IMR-90 (cell line): ENCODE measurements around the gene ZNF747. TPM values are rescaled to one million over a fixed set of nuclear protein-coding genes. Genes with fewer than 3 reads are reported as not detected.
"Not testable (repeated sequence)": the region's sequence is repeated elsewhere in the genome, so short reads cannot be mapped to it uniquely, and the experiment has no call there.

ENCODE experiments used
- ATAC-seq: fragments of 200-7000 bp; cut with Tn5 transposase; 2 replicates; pipeline ENCODE4 v1.9.1; 2020; ENCODE audit warnings: low read depth, mild to moderate bottlenecking, moderate library complexity
- BruUV-seq: library from RNA; stranded (reverse); fragments of 400-500 nt; replicated peaks from 2 replicates; lab custom pipeline; 2021; lab: Mats Ljungman, UMichigan
- CTCF ChIA-PET: fragments of 300-600 bp; formaldehyde crosslinking; extraction: SDS; loops from one replicate; lab custom pipeline; 2021; ENCODE audit warnings: antibody characterized with exemption; lab: Yijun Ruan, JAX
- POLR2A ChIA-PET: fragments of 300-600 bp; sonication (Branson Sonifier 250); formaldehyde crosslinking; loops from one replicate; lab custom pipeline; 2022; ENCODE audit warnings: antibody characterized with exemption; ENCODE audit not compliant: unreplicated experiment; lab: Charles Lee
- DNase-seq: peaks from one replicate; pipeline ENCODE4 v3.0.0; 2013
- H2AFZ ChIP-seq: replicated peaks from 2 replicates; pipeline ENCODE3; 2013; ENCODE audit warnings: low read length, mild to moderate bottlenecking; ENCODE audit not compliant: poor library complexity
- H2AK5ac ChIP-seq: 2 replicates; pipeline ENCODE4 v1.6.1; 2013; ENCODE audit warnings: low read depth, low read length, inconsistent platforms
- H2AK9ac ChIP-seq: replicated peaks from 2 replicates; pipeline ENCODE3; 2013; ENCODE audit warnings: mild to moderate bottlenecking, low read depth, low read length, moderate library complexity; ENCODE audit not compliant: poor library complexity
- H2BK120ac ChIP-seq: 2 replicates; pipeline ENCODE4 v1.6.1; 2013; ENCODE audit warnings: low read depth, low read length, inconsistent platforms
- H2BK15ac ChIP-seq: 3 replicates; pipeline ENCODE4 v1.6.1; 2013; ENCODE audit warnings: low read depth, low read length, inconsistent platforms
- H2BK20ac ChIP-seq: 2 replicates; pipeline ENCODE4 v1.6.1; 2013; ENCODE audit warnings: low read depth, mild to moderate bottlenecking, inconsistent platforms, low read length, moderate library complexity
- H2BK5ac ChIP-seq: 2 replicates; pipeline ENCODE4 v1.6.1; 2013; ENCODE audit warnings: mild to moderate bottlenecking, low read depth, low read length, inconsistent platforms; ENCODE audit not compliant: poor library complexity, severe bottlenecking
- H3K14ac ChIP-seq: replicated peaks from 2 replicates; pipeline ENCODE4 v1.6.1; 2013; ENCODE audit warnings: low read depth, low read length, inconsistent platforms
- H3K18ac ChIP-seq: 2 replicates; pipeline ENCODE4 v1.6.1; 2013; ENCODE audit warnings: low read depth, low read length, control low read depth
- H3K23ac ChIP-seq: 2 replicates; pipeline ENCODE4 v1.6.1; 2013; ENCODE audit warnings: low read depth, low read length, inconsistent platforms
- H3K27ac ChIP-seq: 2 replicates; pipeline ENCODE4 v1.5.1; 2013; ENCODE audit warnings: mild to moderate bottlenecking, control low read depth, low read length; ENCODE audit not compliant: insufficient read depth
- H3K27me3 ChIP-seq: 2 replicates; pipeline ENCODE4 v1.6.1; 2013; ENCODE audit warnings: low read length; ENCODE audit not compliant: control insufficient read depth, insufficient read depth
- H3K36me3 ChIP-seq: 2 replicates; pipeline ENCODE4 v1.6.1; 2013; ENCODE audit warnings: low read length, mixed read lengths; ENCODE audit not compliant: control insufficient read depth, insufficient read depth
- H3K4ac ChIP-seq: 2 replicates; pipeline ENCODE4 v1.6.1; 2013; ENCODE audit warnings: low read depth, low read length, inconsistent platforms
- H3K4me1 ChIP-seq: 2 replicates; pipeline ENCODE4 v1.6.1; 2013; ENCODE audit warnings: low read length, mixed read lengths; ENCODE audit not compliant: control insufficient read depth, insufficient read depth
- H3K4me2 ChIP-seq: 2 replicates; pipeline ENCODE4 v1.6.1; 2013; ENCODE audit warnings: low read depth, mild to moderate bottlenecking, control low read depth, low read length, moderate library complexity
- H3K4me3 ChIP-seq: 2 replicates; pipeline ENCODE4 v1.5.1; 2013; ENCODE audit warnings: low read depth, mild to moderate bottlenecking, control low read depth, low read length, moderate library complexity; ENCODE audit not compliant: insufficient read depth
- H3K56ac ChIP-seq: 2 replicates; pipeline ENCODE4 v1.6.1; 2013; ENCODE audit warnings: low read length, inconsistent platforms; ENCODE audit not compliant: insufficient read depth; ENCODE audit errors: extremely low read depth
- H3K79me1 ChIP-seq, 2 experiments: 2 replicates each; pipeline ENCODE4 v1.6.1; 2013; ENCODE audit warnings: low read length in 2 of 2, inconsistent platforms in 1 of 2, low read depth in 1 of 2
- H3K9ac ChIP-seq: 2 replicates; pipeline ENCODE4 v1.6.1; 2013; ENCODE audit warnings: low read depth, low read length, control low read depth
- H3K9me1 ChIP-seq: 2 replicates; pipeline ENCODE4 v1.6.1; 2013; ENCODE audit warnings: low read length, inconsistent platforms; ENCODE audit not compliant: insufficient read depth
- H3K9me3 ChIP-seq: 2 replicates; pipeline ENCODE4 v1.6.1; 2013; ENCODE audit warnings: low read length; ENCODE audit not compliant: control insufficient read depth, insufficient read depth
- H4K20me1 ChIP-seq: 2 replicates; pipeline ENCODE4 v1.6.1; 2013; ENCODE audit warnings: low read length, inconsistent platforms; ENCODE audit not compliant: insufficient read depth
- H4K5ac ChIP-seq: 2 replicates; pipeline ENCODE4 v1.6.1; 2013; ENCODE audit warnings: mild to moderate bottlenecking, low read depth, low read length, control low read depth
- H4K8ac ChIP-seq, 2 experiments: 2 replicates each; pipeline ENCODE4 v1.6.1; 2013; ENCODE audit warnings: low read depth in 2 of 2, low read length in 2 of 2, control low read depth in 1 of 2, inconsistent platforms in 1 of 2
- H4K91ac ChIP-seq: 2 replicates; pipeline ENCODE4 v1.6.1; 2013; ENCODE audit warnings: low read depth, low read length, inconsistent platforms; ENCODE audit not compliant: insufficient read depth
- WGBS, 2 experiments: methylation state at CpG; one replicate each; pipeline versions ENCODE4 v1.1.5 to v1.1.7; 2013; ENCODE audit warnings: missing lambda C conversion rate in 2 of 2; ENCODE audit not compliant: insufficient read length in 1 of 2; ENCODE audit errors: extremely low coverage in 2 of 2; 5-methylcytosine and 5-hydroxymethylcytosine counted together
- dilution Hi-C: fragments of 300-500 bp; cut with HindIII; formaldehyde crosslinking; loops from one replicate; pipeline ENCODE4 v1.14.3; 2018; ENCODE audit warnings: low sequenced_read_pairs; ENCODE audit not compliant: unreplicated experiment
- in situ Hi-C: fragments of 300-500 bp; cut with MboI; formaldehyde crosslinking; loops from 3 replicates; pipeline ENCODE4 v1.14.3; 2019; ENCODE audit warnings: low sequenced_read_pairs, inconsistent platforms, mixed read lengths
- intact Hi-C: fragments of 100-400 bp; cut with micrococcal nuclease; formaldehyde crosslinking; loops from 2 replicates; pipeline ENCODE4 v1.10.0; 2022
- polyA plus RNA-seq, 3 experiments: library from polyadenylated mRNA; depleted of rRNA; stranded (reverse); fragments of >200 nt; gene quantifications; 2 replicates each; pipeline ENCODE4 v1.2.3, GENCODE V29; 2012; ENCODE audit warnings: low replicate concordance in 1 of 3
- total RNA-seq: library from RNA; depleted of rRNA; stranded (reverse); fragments of >200 nt; gene quantifications from 2 replicates; pipeline ENCODE4 v1.2.3, GENCODE V29; 2012

Gene ZNF747
- total and polyA plus RNA-seq, 2 of the 4 experiments (the other 2 are of a cell fraction), result 2.0 to 2.9 TPM

GRCh38 chr16:30522702-30523463 is 11.8 kb downstream of the ZNF747 start:
- H3K36me3 ChIP-seq, H4K91ac ChIP-seq, H2AK5ac ChIP-seq, H3K56ac ChIP-seq, H3K9me1 ChIP-seq, H3K27ac ChIP-seq, H3K4me3 ChIP-seq, DNase-seq, H2AK9ac ChIP-seq, H3K9me3 ChIP-seq, POLR2A ChIA-PET, H3K4me2 ChIP-seq, ATAC-seq, CTCF ChIA-PET, H3K4me1 ChIP-seq, H2BK5ac ChIP-seq, in situ Hi-C loops, BruUV-seq, H3K27me3 ChIP-seq, H4K20me1 ChIP-seq, H3K18ac ChIP-seq, intact Hi-C loops, H4K5ac ChIP-seq, H3K23ac ChIP-seq, H2BK15ac ChIP-seq, H2BK20ac ChIP-seq, H2AFZ ChIP-seq, H3K79me1 ChIP-seq, H2BK120ac ChIP-seq, H4K8ac ChIP-seq, H3K4ac ChIP-seq, H3K14ac ChIP-seq, H3K9ac ChIP-seq, dilution Hi-C loops: not testable (repeated sequence)
- 94% methylated on average over 9 of the region's 12 CpGs; no CpG with 5 or more reads in 1 of the 2 experiments for WGBS, 2 experiments
